ENCODE measurements around the gene C10orf90.

The C10orf90 gene

DNA sequence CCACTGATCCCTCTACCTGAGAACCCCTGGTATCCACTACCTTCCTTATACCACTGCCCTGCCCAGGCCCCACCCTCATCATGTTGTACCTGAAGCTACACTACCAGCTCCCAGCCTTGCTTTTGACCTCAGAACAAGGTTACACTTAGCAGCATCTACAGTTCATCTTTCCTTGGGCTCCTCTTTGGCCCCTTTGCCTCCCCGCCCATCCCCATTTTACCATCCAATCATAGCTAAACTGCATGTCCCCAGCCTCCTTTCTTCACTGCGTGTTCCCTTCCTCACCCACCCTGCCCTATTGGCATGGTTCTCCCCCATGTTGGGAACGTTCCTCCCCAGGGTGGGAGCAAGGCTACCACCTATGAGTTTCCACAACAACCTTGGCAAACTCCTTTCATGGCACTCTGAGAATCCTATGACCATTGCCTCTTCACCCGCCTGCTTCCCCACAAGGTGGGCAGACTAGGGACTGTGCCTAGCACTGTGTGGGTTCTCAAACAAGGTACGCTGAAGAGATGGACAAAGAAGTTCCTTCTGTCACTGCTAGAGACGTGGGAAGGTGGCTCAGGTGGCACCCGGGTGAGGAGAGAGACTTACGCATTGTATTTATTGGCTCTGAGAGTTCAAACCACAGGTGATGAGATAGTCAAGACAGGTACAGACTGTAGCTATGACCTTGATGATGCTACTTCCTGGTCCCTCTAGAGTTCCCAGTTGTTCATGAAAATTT, 215.3 kb downstream of the C10orf90 start:
- Histone ChIP-seq H3K9me3 (ENCODE audit: control insufficient read depth, insufficient read depth, low read depth, low read length) (no peaks in the 10 kb centered on the region), H3K4me1 (ENCODE audit: control insufficient read depth, insufficient read depth, low read length) (no peaks in the 10 kb centered on the region), H3K36me3 (ENCODE audit: control insufficient read depth in 2 of 2, insufficient read depth in 1 of 2, low read length in 2 of 2) (no peaks in the 10 kb centered on the region), H3K27ac (ENCODE audit: extremely low read depth, low read depth, low read length) (no peak overlapping the region), H3K4me3 (ENCODE audit: low read depth, low read length) (no peak overlapping the region)
- ChIA-PET CTCF (no interaction called here), POLR2A (no interaction called here)
- no peak for TF ChIP-seq ZNF555 (tag by site-specific recombination; conservative IDR thresholded peaks at IDR 0.05)
- TF ChIP-seq, protein P1, sequence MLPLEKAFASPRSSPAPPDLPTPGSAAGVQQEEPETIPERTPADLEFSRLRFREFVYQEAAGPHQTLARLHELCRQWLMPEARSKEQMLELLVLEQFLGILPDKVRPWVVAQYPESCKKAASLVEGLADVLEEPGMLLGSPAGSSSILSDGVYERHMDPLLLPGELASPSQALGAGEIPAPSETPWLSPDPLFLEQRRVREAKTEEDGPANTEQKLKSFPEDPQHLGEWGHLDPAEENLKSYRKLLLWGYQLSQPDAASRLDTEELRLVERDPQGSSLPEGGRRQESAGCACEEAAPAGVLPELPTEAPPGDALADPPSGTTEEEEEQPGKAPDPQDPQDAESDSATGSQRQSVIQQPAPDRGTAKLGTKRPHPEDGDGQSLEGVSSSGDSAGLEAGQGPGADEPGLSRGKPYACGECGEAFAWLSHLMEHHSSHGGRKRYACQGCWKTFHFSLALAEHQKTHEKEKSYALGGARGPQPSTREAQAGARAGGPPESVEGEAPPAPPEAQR (tag by site-specific recombination; IDR thresholded peaks at IDR 0.05), result no peak
- TF ChIP-seq ZNF501 (tag by site-specific recombination; IDR thresholded peaks at IDR 0.05), result no peak
- TF ChIP-seq BCL11B (tag by site-specific recombination; IDR thresholded peaks at IDR 0.05; ENCODE audit: low read depth), result no peak

DNA sequence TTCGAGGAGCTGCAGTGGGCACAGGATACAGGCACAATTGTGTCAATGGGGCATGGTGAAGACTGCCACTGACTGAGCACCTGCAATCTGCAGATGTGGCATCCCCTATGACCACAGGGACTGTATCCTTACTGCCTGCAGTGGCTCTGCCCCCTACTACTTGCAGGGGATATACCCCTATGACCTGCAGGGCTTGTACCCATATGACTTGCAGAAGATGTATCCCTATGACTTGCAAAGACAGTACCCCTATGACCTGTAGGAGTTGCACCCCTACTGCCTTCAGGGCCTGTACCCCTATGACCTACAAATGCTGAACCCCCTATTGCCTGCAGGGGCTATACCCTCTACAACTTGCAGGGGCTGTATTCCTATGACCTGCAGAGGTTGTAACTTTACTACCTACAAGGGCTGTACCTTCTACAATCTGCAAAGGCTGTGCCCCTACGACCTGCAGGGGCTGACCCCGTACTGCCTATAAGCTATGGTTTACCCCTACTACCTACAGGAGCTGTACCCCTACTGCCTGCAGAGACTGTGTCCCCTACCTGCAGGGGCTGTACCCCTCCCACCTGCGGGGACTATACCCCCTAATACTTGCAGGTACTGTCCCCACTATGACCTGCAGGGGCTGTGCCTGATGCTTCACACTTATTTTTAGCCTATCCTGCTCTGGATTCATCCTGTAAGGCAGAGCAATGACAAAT, 216.3 kb downstream of the C10orf90 start:
- no peaks in the 10 kb centered on the region for H3K36me3 ChIP-seq (ENCODE audit: control insufficient read depth in 2 of 2, insufficient read depth in 1 of 2, low read length in 2 of 2)
- ChIA-PET POLR2A (no interaction called here), CTCF (no interaction called here)
- H3K4me3 ChIP-seq (ENCODE audit: low read depth, low read length), result no peak overlapping the region
- no peak for TF ChIP-seq SETDB1 (IDR thresholded peaks at IDR 0.05; ENCODE audit: insufficient read length, low read length)
- no peak for TF ChIP-seq KLF9 (tag by site-specific recombination; IDR thresholded peaks at IDR 0.05; ENCODE audit: low read depth)
- TF ChIP-seq ZNF138 (tag by site-specific recombination; IDR thresholded peaks at IDR 0.05; ENCODE audit: borderline replicate concordance), result no peak
- no peak for TF ChIP-seq KLF16 (tag by site-specific recombination; IDR thresholded peaks at IDR 0.05)
- TF ChIP-seq, protein P2, sequence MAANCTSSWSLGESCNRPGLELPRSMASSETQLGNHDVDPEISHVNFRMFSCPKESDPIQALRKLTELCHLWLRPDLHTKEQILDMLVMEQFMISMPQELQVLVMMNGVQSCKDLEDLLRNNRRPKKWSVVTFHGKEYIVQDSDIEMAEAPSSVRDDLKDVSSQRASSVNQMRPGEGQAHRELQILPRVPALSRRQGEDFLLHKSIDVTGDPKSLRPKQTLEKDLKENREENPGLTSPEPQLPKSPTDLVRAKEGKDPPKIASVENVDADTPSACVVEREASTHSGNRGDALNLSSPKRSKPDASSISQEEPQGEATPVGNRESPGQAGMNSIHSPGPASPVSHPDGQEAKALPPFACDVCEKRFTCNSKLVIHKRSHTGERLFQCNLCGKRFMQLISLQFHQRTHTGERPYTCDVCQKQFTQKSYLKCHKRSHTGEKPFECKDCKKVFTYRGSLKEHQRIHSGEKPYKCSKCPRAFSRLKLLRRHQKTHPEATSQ (tag by site-specific recombination; IDR thresholded peaks at IDR 0.05), result no peak
- TF ChIP-seq ZNF843 (tag by site-specific recombination; IDR thresholded peaks at IDR 0.05), result no peak
- TF ChIP-seq ZSCAN16 (tag by site-specific recombination; IDR thresholded peaks at IDR 0.05), result no peak
- H3K4me1 ChIP-seq (ENCODE audit: control insufficient read depth, insufficient read depth, low read length), result no peaks in the 10 kb centered on the region
- H3K27ac ChIP-seq (ENCODE audit: extremely low read depth, low read depth, low read length), result no peak overlapping the region
- H3K9me3 ChIP-seq (ENCODE audit: control insufficient read depth, insufficient read depth, low read depth, low read length), result no peaks in the 10 kb centered on the region

DNA sequence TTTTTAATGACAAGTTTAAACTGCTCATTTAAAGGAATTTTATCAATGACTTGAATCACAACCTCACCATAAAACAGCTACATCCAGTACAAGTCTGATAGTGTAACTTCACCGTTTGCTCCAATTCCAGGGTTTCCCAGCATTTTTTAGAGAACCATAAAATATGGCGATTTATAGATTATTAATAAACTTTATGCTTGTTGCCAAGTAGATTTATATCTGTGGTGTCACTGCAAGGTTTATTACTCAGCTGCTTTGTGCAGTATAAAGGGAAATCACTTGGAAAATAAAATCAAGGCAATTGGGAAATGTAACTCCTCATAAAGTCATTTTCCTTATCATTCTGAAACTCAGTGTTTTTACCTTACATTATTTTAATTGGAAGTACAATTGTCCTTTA, 218.2 kb downstream of the C10orf90 start:
- H3K4me3 ChIP-seq (ENCODE audit: low read depth, low read length), result no peak overlapping the region
- ChIA-PET POLR2A (no interaction called here), CTCF (no interaction called here)
- no peaks in the 10 kb centered on the region for H3K36me3 ChIP-seq (ENCODE audit: control insufficient read depth in 2 of 2, insufficient read depth in 1 of 2, low read length in 2 of 2)
- H3K9me3 ChIP-seq (ENCODE audit: control insufficient read depth, insufficient read depth, low read depth, low read length), result no peaks in the 10 kb centered on the region
- H3K27ac ChIP-seq (ENCODE audit: extremely low read depth, low read depth, low read length), result no peak overlapping the region
- no peaks in the 10 kb centered on the region for H3K4me1 ChIP-seq (ENCODE audit: control insufficient read depth, insufficient read depth, low read length)
- TF ChIP-seq, protein P3, sequence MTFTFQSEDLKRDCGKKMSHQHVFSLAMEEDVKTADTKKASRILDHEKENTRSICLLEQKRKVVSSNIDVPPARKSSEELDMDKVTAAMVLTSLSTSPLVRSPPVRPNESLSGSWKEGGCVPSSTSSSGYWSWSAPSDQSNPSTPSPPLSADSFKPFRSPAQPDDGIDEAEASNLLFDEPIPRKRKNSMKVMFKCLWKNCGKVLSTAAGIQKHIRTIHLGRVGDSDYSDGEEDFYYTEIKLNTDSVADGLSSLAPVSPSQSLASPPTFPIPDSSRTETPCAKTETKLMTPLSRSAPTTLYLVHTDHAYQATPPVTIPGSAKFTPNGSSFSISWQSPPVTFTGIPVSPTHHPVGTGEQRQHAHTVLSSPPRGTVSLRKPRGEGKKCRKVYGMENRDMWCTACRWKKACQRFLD (tag by site-specific recombination; IDR thresholded peaks at IDR 0.05), result no peak
- TF ChIP-seq ZNF366 (tag by site-specific recombination; conservative IDR thresholded peaks at IDR 0.05) (no peak), KLF9 (tag by site-specific recombination; IDR thresholded peaks at IDR 0.05; ENCODE audit: low read depth) (no peak), ZNF585B (tag by site-specific recombination; IDR thresholded peaks at IDR 0.05) (no peak), ZNF211 (tag by site-specific recombination; IDR thresholded peaks at IDR 0.05; ENCODE audit: low read depth) (no peak), ZNF530 (tag by site-specific recombination; IDR thresholded peaks at IDR 0.05; ENCODE audit: low read depth) (no peak), ZNF837 (tag by site-specific recombination; IDR thresholded peaks at IDR 0.05) (no peak), ZBTB8A (tag by site-specific recombination; IDR thresholded peaks at IDR 0.05) (no peak), ZNF548 (tag by site-specific recombination; IDR thresholded peaks at IDR 0.05) (no peak)
- TF ChIP-seq, protein P4, sequence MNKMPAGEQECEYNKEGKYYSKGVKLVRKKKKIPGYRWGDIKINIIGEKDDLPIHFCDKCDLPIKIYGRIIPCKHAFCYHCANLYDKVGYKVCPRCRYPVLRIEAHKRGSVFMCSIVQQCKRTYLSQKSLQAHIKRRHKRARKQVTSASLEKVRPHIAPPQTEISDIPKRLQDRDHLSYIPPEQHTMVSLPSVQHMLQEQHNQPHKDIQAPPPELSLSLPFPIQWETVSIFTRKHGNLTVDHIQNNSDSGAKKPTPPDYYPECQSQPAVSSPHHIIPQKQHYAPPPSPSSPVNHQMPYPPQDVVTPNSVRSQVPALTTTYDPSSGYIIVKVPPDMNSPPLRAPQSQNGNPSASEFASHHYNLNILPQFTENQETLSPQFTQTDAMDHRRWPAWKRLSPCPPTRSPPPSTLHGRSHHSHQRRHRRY (tag by site-specific recombination; IDR thresholded peaks at IDR 0.05), result no peak
- TF ChIP-seq, protein P5, sequence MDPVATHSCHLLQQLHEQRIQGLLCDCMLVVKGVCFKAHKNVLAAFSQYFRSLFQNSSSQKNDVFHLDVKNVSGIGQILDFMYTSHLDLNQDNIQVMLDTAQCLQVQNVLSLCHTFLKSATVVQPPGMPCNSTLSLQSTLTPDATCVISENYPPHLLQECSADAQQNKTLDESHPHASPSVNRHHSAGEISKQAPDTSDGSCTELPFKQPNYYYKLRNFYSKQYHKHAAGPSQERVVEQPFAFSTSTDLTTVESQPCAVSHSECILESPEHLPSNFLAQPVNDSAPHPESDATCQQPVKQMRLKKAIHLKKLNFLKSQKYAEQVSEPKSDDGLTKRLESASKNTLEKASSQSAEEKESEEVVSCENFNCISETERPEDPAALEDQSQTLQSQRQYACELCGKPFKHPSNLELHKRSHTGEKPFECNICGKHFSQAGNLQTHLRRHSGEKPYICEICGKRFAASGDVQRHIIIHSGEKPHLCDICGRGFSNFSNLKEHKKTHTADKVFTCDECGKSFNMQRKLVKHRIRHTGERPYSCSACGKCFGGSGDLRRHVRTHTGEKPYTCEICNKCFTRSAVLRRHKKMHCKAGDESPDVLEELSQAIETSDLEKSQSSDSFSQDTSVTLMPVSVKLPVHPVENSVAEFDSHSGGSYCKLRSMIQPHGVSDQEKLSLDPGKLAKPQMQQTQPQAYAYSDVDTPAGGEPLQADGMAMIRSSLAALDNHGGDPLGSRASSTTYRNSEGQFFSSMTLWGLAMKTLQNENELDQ (tag by site-specific recombination; IDR thresholded peaks at IDR 0.05; ENCODE audit: low read depth), result no peak
- TF ChIP-seq, protein P6, sequence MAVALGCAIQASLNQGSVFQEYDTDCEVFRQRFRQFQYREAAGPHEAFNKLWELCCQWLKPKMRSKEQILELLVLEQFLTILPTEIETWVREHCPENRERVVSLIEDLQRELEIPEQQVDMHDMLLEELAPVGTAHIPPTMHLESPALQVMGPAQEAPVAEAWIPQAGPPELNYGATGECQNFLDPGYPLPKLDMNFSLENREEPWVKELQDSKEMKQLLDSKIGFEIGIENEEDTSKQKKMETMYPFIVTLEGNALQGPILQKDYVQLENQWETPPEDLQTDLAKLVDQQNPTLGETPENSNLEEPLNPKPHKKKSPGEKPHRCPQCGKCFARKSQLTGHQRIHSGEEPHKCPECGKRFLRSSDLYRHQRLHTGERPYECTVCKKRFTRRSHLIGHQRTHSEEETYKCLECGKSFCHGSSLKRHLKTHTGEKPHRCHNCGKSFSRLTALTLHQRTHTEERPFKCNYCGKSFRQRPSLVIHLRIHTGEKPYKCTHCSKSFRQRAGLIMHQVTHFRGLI (tag by site-specific recombination; IDR thresholded peaks at IDR 0.05), result no peak

Measured in HEK293 (cell line).